Nephron (organoid): ENCODE results near the gene C1S.
A peak's percentile ranks its signal among the peaks of the same experiment; 100 is the strongest.
"Not testable (repeated sequence)": the region's sequence is repeated elsewhere in the genome, so short reads cannot be mapped to it uniquely, and the experiment has no call there.

Experiments used
- H3K27ac Mint-ChIP-seq, 3 experiments: 2 replicates each; pipeline ENCODE4 v1.8.0; 2020; ENCODE audit warnings: mixed read lengths in 3 of 3, mild to moderate bottlenecking in 2 of 3, moderate library complexity in 1 of 3
- H3K27me3 Mint-ChIP-seq: 2 replicates; pipeline ENCODE4 v1.8.0; 2021; ENCODE audit warnings: low read depth, mild to moderate bottlenecking, moderate library complexity, mixed read lengths
- H3K36me3 Mint-ChIP-seq: 2 replicates; pipeline ENCODE4 v1.8.0; 2020; ENCODE audit warnings: low read depth, mixed read lengths
- H3K4me1 Mint-ChIP-seq: 2 replicates; pipeline ENCODE4 v1.8.0; 2020; ENCODE audit warnings: mixed read lengths
- H3K4me3 Mint-ChIP-seq, 3 experiments: 2 replicates each; pipeline ENCODE4 v1.8.0; 2020; ENCODE audit warnings: mild to moderate bottlenecking in 3 of 3, mixed read lengths in 3 of 3, moderate library complexity in 2 of 3
- H3K9me3 Mint-ChIP-seq: 2 replicates; pipeline ENCODE4 v1.8.0; 2020; ENCODE audit warnings: mixed read lengths
- CTCF ChIP-seq, 3 experiments: fragments of 200-600 bp; sonication (generic); IDR thresholded peaks; one replicate each; pipeline ENCODE4 v1.5.0; 2021; ENCODE audit warnings: antibody characterized with exemption in 3 of 3; ENCODE audit not compliant: unreplicated experiment in 3 of 3

Gene C1S

DNA sequence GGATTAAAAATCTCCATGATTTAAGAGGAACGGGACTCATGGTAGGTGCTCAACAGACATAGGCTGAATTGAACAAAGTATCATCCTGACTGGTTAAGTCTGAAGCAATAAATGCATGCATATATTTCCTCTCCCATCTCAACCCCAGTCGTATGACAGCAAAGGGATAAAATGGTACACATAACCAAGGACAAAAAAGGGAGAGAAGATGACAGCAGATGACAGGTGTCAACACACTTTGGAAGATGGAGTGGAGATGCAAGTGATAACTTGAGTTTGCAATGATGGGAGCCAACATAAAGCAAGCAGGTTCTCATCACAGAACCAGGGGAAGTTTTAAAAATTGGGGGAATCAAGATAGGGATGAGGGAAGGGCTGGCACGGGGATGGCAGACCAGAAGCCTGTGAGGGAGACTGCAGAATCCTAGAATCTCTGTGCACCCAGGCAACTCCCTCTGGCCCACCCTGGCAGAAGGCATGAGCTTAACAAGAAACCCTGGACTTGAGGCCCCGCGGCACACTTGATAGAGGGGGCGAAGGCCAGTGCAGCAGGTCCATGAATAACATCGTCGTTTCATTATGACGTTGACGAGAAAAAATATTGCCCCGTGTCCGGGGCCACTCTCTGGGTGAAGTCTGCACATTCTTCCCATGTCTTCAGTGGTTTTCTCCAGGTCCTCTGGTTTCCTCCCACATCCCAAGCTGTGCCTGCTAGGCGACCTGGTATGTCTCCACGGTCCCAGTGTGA is 43.5 kb downstream of the C1S start:
- H3K4me1 Mint-ChIP-seq, result peaks cover 6% of the 10 kb centered on the region
- no peak for TF ChIP-seq CTCF (IDR thresholded peaks at IDR 0.05; ENCODE audit: unreplicated experiment in 3 of 3)
- no peak overlapping the region for H3K27ac Mint-ChIP-seq
- H3K4me3 Mint-ChIP-seq, result no peak overlapping the region
- H3K27me3 Mint-ChIP-seq, result no peaks in the 10 kb centered on the region
- H3K9me3 Mint-ChIP-seq, result peaks cover 10% of the 10 kb centered on the region
- H3K36me3 Mint-ChIP-seq, result peaks cover 45% of the 10 kb centered on the region

- TF ChIP-seq CTCF (IDR thresholded peaks at IDR 0.05; ENCODE audit: unreplicated experiment in 3 of 3), result no peak
- Mint-ChIP-seq H3K27ac (peak overlapping the region in 2 of 3 experiments; percentile 42 to 51), H3K4me1 (peaks cover 13% of the 10 kb centered on the region), H3K27me3 (no peaks in the 10 kb centered on the region), H3K4me3 (peak overlapping the region; percentile 65 to 76 (median 66)), H3K36me3 (peaks cover 40% of the 10 kb centered on the region), H3K9me3 (peaks cover 10% of the 10 kb centered on the region)
These were observed 45.6 kb downstream of the C1S start for GRCh38 chr12:7106082-7106481.

GRCh38 chr12:7107181-7107580 is 46.7 kb downstream of the C1S start:
- Mint-ChIP-seq H3K4me1 (peaks cover 13% of the 10 kb centered on the region), H3K4me3 (peak overlapping the region; percentile 28 to 76 (median 51)), H3K36me3 (peaks cover 37% of the 10 kb centered on the region), H3K27ac (peak overlapping the region in 1 of 3 experiments; percentile 42)
- not testable (repeated sequence) for H3K9me3 Mint-ChIP-seq, H3K27me3 Mint-ChIP-seq

DNA sequence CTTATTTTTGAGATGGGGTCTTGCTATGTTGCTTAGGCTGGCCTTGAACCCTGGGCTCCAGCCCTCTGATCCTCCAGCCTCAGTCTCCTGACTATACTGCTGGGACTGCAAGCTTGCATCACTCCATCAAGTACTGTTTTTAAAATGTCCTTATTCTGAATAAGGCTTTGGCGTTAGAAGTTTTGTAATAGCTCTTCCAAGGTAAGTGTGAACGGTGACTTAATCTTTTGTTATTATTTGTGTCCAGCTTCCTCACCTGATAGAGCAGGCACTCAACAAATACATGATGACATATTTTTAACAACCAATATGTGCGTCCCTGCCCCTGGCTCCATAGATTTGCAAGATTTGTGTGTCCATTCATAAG is 47.1 kb downstream of the C1S start:
- no peak for TF ChIP-seq CTCF (IDR thresholded peaks at IDR 0.05; ENCODE audit: unreplicated experiment in 3 of 3)
- H3K36me3 Mint-ChIP-seq, result peaks cover 32% of the 10 kb centered on the region
- peaks cover 13% of the 10 kb centered on the region for H3K4me1 Mint-ChIP-seq
- H3K9me3 Mint-ChIP-seq, result peaks cover 10% of the 10 kb centered on the region
- no peaks in the 10 kb centered on the region for H3K27me3 Mint-ChIP-seq
- H3K27ac Mint-ChIP-seq, result peak overlapping the region; percentile 93 to 99 (median 99)
- peak overlapping the region; percentile 91 to 94 (median 92) for H3K4me3 Mint-ChIP-seq

GRCh38 chr12:7108003-7108795 is 47.7 kb downstream of the C1S start:
- H3K4me1 Mint-ChIP-seq, result peaks cover 13% of the 10 kb centered on the region
- H3K4me3 Mint-ChIP-seq, result peak overlapping the region; percentile 91 to 94 (median 92)
- no peaks in the 10 kb centered on the region for H3K27me3 Mint-ChIP-seq
- TF ChIP-seq CTCF (IDR thresholded peaks at IDR 0.05; ENCODE audit: unreplicated experiment in 3 of 3), result no peak
- peaks cover 10% of the 10 kb centered on the region for H3K9me3 Mint-ChIP-seq
- peak overlapping the region; percentile 93 to 99 (median 99) for H3K27ac Mint-ChIP-seq
- peaks cover 29% of the 10 kb centered on the region for H3K36me3 Mint-ChIP-seq

DNA sequence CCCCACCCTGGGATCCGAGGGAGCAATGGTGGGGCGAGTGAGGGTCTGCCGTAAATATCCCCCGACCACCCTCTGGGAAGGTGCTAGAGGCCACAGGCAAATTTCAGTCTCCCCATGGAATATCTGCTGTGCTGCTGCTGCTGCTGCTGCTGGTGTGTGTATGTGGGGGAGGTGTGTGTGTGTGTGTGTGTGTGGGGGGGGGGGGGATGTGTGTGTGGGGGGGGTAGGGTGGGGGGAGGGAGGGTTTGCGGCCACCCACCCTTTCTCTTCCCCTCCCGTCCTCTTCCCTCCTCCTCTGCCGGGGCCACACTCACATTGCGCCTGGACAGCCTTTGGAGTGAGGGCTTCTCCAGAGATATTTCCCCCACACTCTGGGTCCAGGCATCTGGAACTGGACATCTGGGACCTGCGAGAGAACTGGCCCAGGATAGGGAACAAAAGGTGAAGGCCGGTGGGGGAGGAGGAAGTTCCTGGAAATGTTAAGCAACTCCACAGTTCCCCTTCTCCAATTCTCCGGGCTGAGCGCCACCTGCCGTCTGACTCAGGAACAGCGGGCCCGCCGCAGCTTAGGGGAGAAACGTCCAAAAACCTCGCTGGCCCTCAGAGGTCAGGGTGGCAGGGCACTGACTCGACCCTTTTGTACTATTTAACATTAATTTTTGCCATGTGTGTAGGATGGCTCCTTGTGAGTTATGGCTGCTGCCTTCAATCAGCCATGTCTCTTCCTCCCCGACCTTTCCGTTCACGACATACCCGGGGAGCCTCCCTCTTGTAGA is 48.5 kb downstream of the C1S start, which contains the start of gene C1RL:
Gene C1RL, minus strand, starts transcription at position 419 of the 776 bp plus-strand sequence. Its CDS starts 34 bp downstream, at position 385.
- peaks cover 21% of the 10 kb centered on the region for H3K36me3 Mint-ChIP-seq
- H3K4me3 Mint-ChIP-seq, result peak within 1 kb of the TSS; percentile 91 to 94 (median 92)
- peaks cover 10% of the 10 kb centered on the region for H3K9me3 Mint-ChIP-seq
- peak within 1 kb of the TSS; percentile 93 to 99 (median 99) for H3K27ac Mint-ChIP-seq
- H3K4me1 Mint-ChIP-seq, result peaks cover 13% of the 10 kb centered on the region
- peaks cover under 1% of the 10 kb centered on the region for H3K27me3 Mint-ChIP-seq
- TF ChIP-seq CTCF (IDR thresholded peaks at IDR 0.05; ENCODE audit: unreplicated experiment in 3 of 3), result peak; percentile 96 to 99 (median 96)
